Duodenal mucosa (tissue), 2 donors: ENCODE results near the gene LCTL.

Source experiments
- H3K27ac ChIP-seq: one replicate; pipeline ENCODE4 v1.7.0; 2013; ENCODE audit warnings: low read depth, low read length
- H3K27me3 ChIP-seq, 2 donors: one replicate each; pipeline ENCODE4 v1.7.0; 2013; ENCODE audit warnings: low read length in 2 of 2, control low read depth in 1 of 2; ENCODE audit not compliant: insufficient read depth in 2 of 2, control insufficient read depth in 1 of 2
- H3K36me3 ChIP-seq, 2 donors: one replicate each; pipeline ENCODE4 v1.7.0; 2013; ENCODE audit warnings: low read length in 2 of 2, control low read depth in 1 of 2; ENCODE audit not compliant: insufficient read depth in 2 of 2, control insufficient read depth in 1 of 2
- H3K4me1 ChIP-seq, 2 donors: one replicate each; pipeline ENCODE4 v1.7.0; 2013; ENCODE audit warnings: low read length in 2 of 2, control low read depth in 1 of 2; ENCODE audit not compliant: insufficient read depth in 2 of 2, control insufficient read depth in 1 of 2
- H3K4me3 ChIP-seq, 2 donors: one replicate each; pipeline ENCODE4 v1.7.0; 2013; ENCODE audit warnings: low read length in 2 of 2, low read depth in 1 of 2
- H3K9ac ChIP-seq, 2 donors: one replicate each; pipeline ENCODE4 v1.7.0; 2013; ENCODE audit warnings: low read length in 2 of 2, low read depth in 1 of 2
- H3K9me3 ChIP-seq, 2 donors: one replicate each; pipeline ENCODE4 v1.7.0; 2013; ENCODE audit warnings: low read length in 2 of 2, control low read depth in 1 of 2; ENCODE audit not compliant: control insufficient read depth in 1 of 2

LCTL gene

DNA sequence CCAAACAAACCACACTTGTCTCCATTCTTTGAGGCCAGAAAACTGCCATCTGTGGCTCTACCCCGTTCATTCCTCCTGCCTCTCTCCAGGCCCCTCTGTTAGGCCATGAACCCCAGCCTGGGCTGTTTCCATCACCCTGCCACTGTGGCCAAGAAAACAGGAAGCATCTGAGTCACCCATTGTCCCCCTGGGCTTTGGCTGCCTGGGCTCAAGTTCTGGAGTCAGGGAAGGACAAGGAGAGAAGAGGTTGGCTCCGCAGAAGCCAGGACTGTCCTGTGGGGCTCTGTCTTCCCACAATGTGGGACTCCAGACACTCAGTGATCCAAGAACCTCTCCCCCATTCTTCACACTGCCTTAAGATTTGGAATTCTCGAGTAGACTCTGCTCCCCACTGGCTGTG is 14.8 kb upstream of the LCTL start:
- no peaks in the 10 kb centered on the region for H3K4me1 ChIP-seq
- no peaks in the 10 kb centered on the region for H3K9me3 ChIP-seq
- no peak overlapping the region for H3K4me3 ChIP-seq
- H3K27me3 ChIP-seq, result no peaks in the 10 kb centered on the region
- H3K36me3 ChIP-seq, result no peaks in the 10 kb centered on the region
- no peak overlapping the region for H3K9ac ChIP-seq
- no peak overlapping the region for H3K27ac ChIP-seq

- no peaks in the 10 kb centered on the region for H3K36me3 ChIP-seq
- H3K4me3 ChIP-seq, result no peak overlapping the region
- H3K4me1 ChIP-seq, result no peaks in the 10 kb centered on the region
- H3K9ac ChIP-seq, result no peak overlapping the region
- H3K9me3 ChIP-seq, result no peaks in the 10 kb centered on the region
- H3K27ac ChIP-seq, result no peak overlapping the region
- H3K27me3 ChIP-seq, result no peaks in the 10 kb centered on the region
Observed at GRCh38 chr15:66578286-66578875, 12.6 kb upstream of the LCTL start.

- H3K9me3 ChIP-seq, result no peaks in the 10 kb centered on the region
- H3K4me1 ChIP-seq, result no peaks in the 10 kb centered on the region
- H3K36me3 ChIP-seq, result no peaks in the 10 kb centered on the region
- no peaks in the 10 kb centered on the region for H3K27me3 ChIP-seq
- H3K27ac ChIP-seq, result no peak overlapping the region
- no peak overlapping the region for H3K9ac ChIP-seq
- no peak overlapping the region for H3K4me3 ChIP-seq
Observed at GRCh38 chr15:66574596-66574950, 8.8 kb upstream of the LCTL start.

GRCh38 chr15:66573719-66574595 is 8.2 kb upstream of the LCTL start:
- Histone ChIP-seq H3K27ac (no peak overlapping the region), H3K27me3 (no peaks in the 10 kb centered on the region), H3K9me3 (no peaks in the 10 kb centered on the region), H3K9ac (no peak overlapping the region), H3K4me1 (no peaks in the 10 kb centered on the region), H3K4me3 (no peak overlapping the region), H3K36me3 (no peaks in the 10 kb centered on the region)

DNA sequence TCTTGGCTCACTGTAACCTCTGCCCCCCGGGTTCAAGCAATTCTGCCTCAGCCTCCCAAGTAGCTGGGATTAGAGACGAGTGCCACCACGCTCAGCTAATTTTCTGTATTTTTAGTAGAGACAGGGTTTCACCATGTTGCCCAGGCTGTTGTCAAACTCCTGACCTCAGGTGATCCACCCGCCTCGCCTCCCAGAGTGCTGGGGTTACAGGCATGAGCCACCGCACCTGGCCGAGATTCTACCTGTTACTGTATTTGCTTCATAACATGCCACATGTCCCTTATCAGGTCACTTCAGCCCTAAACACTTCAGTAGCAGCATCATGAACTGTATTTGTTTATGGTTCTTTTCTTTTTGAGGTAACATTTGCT is 7.5 kb upstream of the LCTL start:
- no peak overlapping the region for H3K4me3 ChIP-seq
- no peaks in the 10 kb centered on the region for H3K27me3 ChIP-seq
- no peaks in the 10 kb centered on the region for H3K9me3 ChIP-seq
- no peak overlapping the region for H3K27ac ChIP-seq
- H3K36me3 ChIP-seq, result no peaks in the 10 kb centered on the region
- no peak overlapping the region for H3K9ac ChIP-seq
- H3K4me1 ChIP-seq, result no peaks in the 10 kb centered on the region

- no peak overlapping the region for H3K27ac ChIP-seq
- H3K27me3 ChIP-seq, result no peaks in the 10 kb centered on the region
- no peak overlapping the region for H3K4me3 ChIP-seq
- H3K4me1 ChIP-seq, result no peaks in the 10 kb centered on the region
- no peak overlapping the region for H3K9ac ChIP-seq
- H3K36me3 ChIP-seq, result no peaks in the 10 kb centered on the region
- no peaks in the 10 kb centered on the region for H3K9me3 ChIP-seq
Observed at GRCh38 chr15:66572146-66572545, 6.3 kb upstream of the LCTL start.

GRCh38 chr15:66570842-66571478 is 5.2 kb upstream of the LCTL start:
- no peaks in the 10 kb centered on the region for H3K9me3 ChIP-seq
- no peaks in the 10 kb centered on the region for H3K27me3 ChIP-seq
- no peak overlapping the region for H3K27ac ChIP-seq
- H3K4me1 ChIP-seq, result no peaks in the 10 kb centered on the region
- H3K36me3 ChIP-seq, result no peaks in the 10 kb centered on the region
- no peak overlapping the region for H3K4me3 ChIP-seq
- no peak overlapping the region for H3K9ac ChIP-seq

GRCh38 chr15:66570327-66570726 is 4.5 kb upstream of the LCTL start:
- Histone ChIP-seq H3K36me3 (no peaks in the 10 kb centered on the region), H3K4me1 (no peaks in the 10 kb centered on the region), H3K9me3 (no peaks in the 10 kb centered on the region), H3K9ac (no peak overlapping the region), H3K4me3 (no peak overlapping the region), H3K27me3 (no peaks in the 10 kb centered on the region), H3K27ac (no peak overlapping the region)

GRCh38 chr15:66569461-66570137 is 3.8 kb upstream of the LCTL start:
- Histone ChIP-seq H3K27me3 (no peaks in the 10 kb centered on the region), H3K9ac (no peak overlapping the region), H3K4me3 (no peak overlapping the region), H3K36me3 (no peaks in the 10 kb centered on the region), H3K9me3 (no peaks in the 10 kb centered on the region), H3K27ac (no peak overlapping the region), H3K4me1 (no peaks in the 10 kb centered on the region)

GRCh38 chr15:66567897-66568296 is 2.1 kb upstream of the LCTL start:
- Histone ChIP-seq H3K36me3 (no peaks in the 10 kb centered on the region), H3K9ac (no peak overlapping the region), H3K4me3 (no peak overlapping the region), H3K27me3 (no peaks in the 10 kb centered on the region), H3K4me1 (no peaks in the 10 kb centered on the region), H3K9me3 (no peaks in the 10 kb centered on the region), H3K27ac (no peak overlapping the region)
